PC-3 (cell line): ENCODE measurements around the gene NDC80. TPM values are rescaled to one million over a fixed set of nuclear protein-coding genes. Genes with fewer than 3 reads are reported as not detected.
A peak's percentile ranks its signal among the peaks of the same experiment; 100 is the strongest.
"Not testable (repeated sequence)": the region's sequence is repeated elsewhere in the genome, so short reads cannot be mapped to it uniquely, and the experiment has no call there.

Experiments
- ATAC-seq: fragments of 200-7000 bp; cut with Tn5 transposase; 2 replicates; pipeline ENCODE4 v1.9.1; 2020; ENCODE audit warnings: mild to moderate bottlenecking, moderate library complexity
- BruUV-seq: library from RNA; stranded (reverse); fragments of 400-500 nt; replicated peaks from 2 replicates; lab custom pipeline; 2021; lab: Mats Ljungman, UMichigan
- CTCF ChIA-PET: fragments of 300-600 bp; sonication (Branson Sonifier 250); formaldehyde crosslinking; loops from one replicate; lab custom pipeline; 2022; ENCODE audit warnings: antibody characterized with exemption; lab: Charles Lee
- POLR2A ChIA-PET: fragments of 300-600 bp; sonication (Branson Sonifier 250); formaldehyde crosslinking; loops from one replicate; lab custom pipeline; 2022; ENCODE audit warnings: antibody characterized with exemption; ENCODE audit not compliant: unreplicated experiment; lab: Charles Lee
- DNase-seq: peaks from one replicate; pipeline ENCODE4 v3.0.0-alpha.2; 2015
- H2AFZ ChIP-seq: fragments of 300-600 bp; sonication (generic); 2 replicates; pipeline ENCODE4 v1.6.0; 2016; ENCODE audit warnings: antibody characterized with exemption, low read length
- H3F3A ChIP-seq: fragments of 300-600 bp; sonication (generic); one replicate; pipeline ENCODE4 v1.6.0; 2017; ENCODE audit warnings: antibody characterized with exemption, low read length, control low read depth, mild to moderate bottlenecking; ENCODE audit not compliant: unreplicated experiment
- H3K27ac ChIP-seq: fragments of 300-600 bp; sonication (generic); 2 replicates; pipeline ENCODE4 v1.5.1; 2016; ENCODE audit warnings: mild to moderate bottlenecking, low read length
- H3K27me3 ChIP-seq: fragments of 300-600 bp; sonication (generic); 2 replicates; pipeline ENCODE4 v1.6.1; 2016; ENCODE audit warnings: low read length, mixed read lengths
- H3K36me3 ChIP-seq: fragments of 300-600 bp; sonication (generic); 2 replicates; pipeline ENCODE4 v1.6.1; 2016; ENCODE audit warnings: low read depth, mixed run types, low read length, mixed read lengths
- H3K4me1 ChIP-seq: fragments of 300-600 bp; sonication (generic); 2 replicates; pipeline ENCODE4 v1.5.1; 2016; ENCODE audit warnings: low read length; ENCODE audit not compliant: insufficient read depth
- H3K4me2 ChIP-seq: fragments of 300-600 bp; sonication (generic); 2 replicates; pipeline ENCODE4 v1.6.0; 2016; ENCODE audit warnings: low read length
- H3K4me3 ChIP-seq: fragments of 300-600 bp; sonication (generic); 2 replicates; pipeline ENCODE4 v1.5.1; 2016; ENCODE audit warnings: mild to moderate bottlenecking, low read length, mixed read lengths
- H3K79me2 ChIP-seq: fragments of 300-600 bp; sonication (generic); 2 replicates; pipeline ENCODE4 v1.6.1; 2017; ENCODE audit warnings: low read length, mixed read lengths
- H3K9ac ChIP-seq: fragments of 300-600 bp; sonication (generic); 2 replicates; pipeline ENCODE4 v1.6.0; 2016; ENCODE audit warnings: mild to moderate bottlenecking, low read length
- H3K9me2 ChIP-seq: fragments of 300-600 bp; sonication (generic); replicated peaks from 2 replicates; pipeline ENCODE4 v1.6.1; 2016; ENCODE audit warnings: mixed run types, low read length, mixed read lengths
- H3K9me3 ChIP-seq: fragments of 300-600 bp; sonication (generic); 2 replicates; pipeline ENCODE4 v1.6.1; 2016; ENCODE audit warnings: low read length, mixed read lengths
- H4K20me1 ChIP-seq: fragments of 300-600 bp; sonication (generic); 2 replicates; pipeline ENCODE4 v1.6.1; 2016; ENCODE audit warnings: low read length, mixed read lengths
- EZH2phosphoT487 ChIP-seq: fragments of 300-600 bp; sonication (generic); IDR thresholded peaks from 2 replicates; pipeline ENCODE4 v1.6.1; 2018; ENCODE audit warnings: mild to moderate bottlenecking, antibody characterized with exemption, low read length, borderline replicate concordance
- intact Hi-C: fragments of 100-400 bp; cut with micrococcal nuclease; formaldehyde crosslinking; loops from 2 replicates; pipeline ENCODE4 v1.9.0; 2023
- total RNA-seq: library from RNA; depleted of rRNA; stranded (reverse); fragments of >200 nt; gene quantifications from 2 replicates; pipeline ENCODE4 v1.2.3, GENCODE V29; 2014
- TF ChIP-seq, protein P1 (sequence below): fragments of 300-600 bp; sonication (generic); conservative IDR thresholded peaks from 2 replicates; pipeline ENCODE4 v1.5.1; 2017; ENCODE audit warnings: antibody characterized with exemption, low read depth, mild to moderate bottlenecking, low read length

Gene NDC80
- total RNA-seq, 1 experiment from 2014 or later = 53.4 TPM

GRCh38 chr18:2657788-2658458, 86.6 kb downstream of the NDC80 start:
- H4K20me1 ChIP-seq = peaks cover 37% of the 10 kb centered on the region
- peak; percentile 42 for ATAC-seq
- peak overlapping the region; percentile 78 for H3K27ac ChIP-seq
- peaks cover 71% of the 10 kb centered on the region for H3K79me2 ChIP-seq
- H2AFZ ChIP-seq = no peak overlapping the region
- H3K27me3 ChIP-seq = no peaks in the 10 kb centered on the region
- peak overlapping the region; percentile 87 for H3K4me3 ChIP-seq
- no TSS peak for BruUV-seq
- ChIA-PET CTCF (interaction anchor here (0.6 to 1.2 kb wide), 2 partner anchors 21 to 84 kb away, joined by 3 to 4 read pairs; no protein-coding TSS in a partner anchor), POLR2A (interaction anchor here (0.5 to 1.2 kb wide), 7 partner anchors 25 to 608 kb away, joined by 3 to 9 read pairs (median 5); no protein-coding TSS in a partner anchor)
- peak overlapping the region; percentile 88 for H3K9ac ChIP-seq
- peaks cover 34% of the 10 kb centered on the region for H3K4me1 ChIP-seq
- peaks cover 3% of the 10 kb centered on the region for H3F3A ChIP-seq
- H3K9me2 ChIP-seq = no peaks in the 10 kb centered on the region
- H3K9me3 ChIP-seq = no peaks in the 10 kb centered on the region
- peak; percentile 89 for DNase-seq
- TF ChIP-seq, protein P1, sequence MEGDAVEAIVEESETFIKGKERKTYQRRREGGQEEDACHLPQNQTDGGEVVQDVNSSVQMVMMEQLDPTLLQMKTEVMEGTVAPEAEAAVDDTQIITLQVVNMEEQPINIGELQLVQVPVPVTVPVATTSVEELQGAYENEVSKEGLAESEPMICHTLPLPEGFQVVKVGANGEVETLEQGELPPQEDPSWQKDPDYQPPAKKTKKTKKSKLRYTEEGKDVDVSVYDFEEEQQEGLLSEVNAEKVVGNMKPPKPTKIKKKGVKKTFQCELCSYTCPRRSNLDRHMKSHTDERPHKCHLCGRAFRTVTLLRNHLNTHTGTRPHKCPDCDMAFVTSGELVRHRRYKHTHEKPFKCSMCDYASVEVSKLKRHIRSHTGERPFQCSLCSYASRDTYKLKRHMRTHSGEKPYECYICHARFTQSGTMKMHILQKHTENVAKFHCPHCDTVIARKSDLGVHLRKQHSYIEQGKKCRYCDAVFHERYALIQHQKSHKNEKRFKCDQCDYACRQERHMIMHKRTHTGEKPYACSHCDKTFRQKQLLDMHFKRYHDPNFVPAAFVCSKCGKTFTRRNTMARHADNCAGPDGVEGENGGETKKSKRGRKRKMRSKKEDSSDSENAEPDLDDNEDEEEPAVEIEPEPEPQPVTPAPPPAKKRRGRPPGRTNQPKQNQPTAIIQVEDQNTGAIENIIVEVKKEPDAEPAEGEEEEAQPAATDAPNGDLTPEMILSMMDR = no peak
- 0 out of 2 replicates have a peak, but pooled peaks have one; percentile 25 for TF ChIP-seq EZH2phosphoT487
- peak overlapping the region; percentile 92 for H3K4me2 ChIP-seq
- intact Hi-C loops = loop anchor here (1.0 to 10.0 kb wide), 6 partner anchors 25 to 589 kb away; partner anchors contain the start of genes LPIN2, METTL4, MYL12A and NDC80
- no peaks in the 10 kb centered on the region for H3K36me3 ChIP-seq

- H3K9me3 ChIP-seq, H3K27me3 ChIP-seq, intact Hi-C loops, H3K4me2 ChIP-seq, H3F3A ChIP-seq, H3K9ac ChIP-seq, H2AFZ ChIP-seq, H3K36me3 ChIP-seq, CTCF ChIA-PET, DNase-seq, BruUV-seq, ATAC-seq, H3K9me2 ChIP-seq, POLR2A ChIA-PET, H3K4me3 ChIP-seq, H3K27ac ChIP-seq: not testable (repeated sequence)
- peaks cover 98% of the 10 kb centered on the region for H3K79me2 ChIP-seq
- H4K20me1 ChIP-seq = peaks cover 59% of the 10 kb centered on the region
- peaks cover 19% of the 10 kb centered on the region for H3K4me1 ChIP-seq
These were observed 89.5 kb downstream of the NDC80 start for GRCh38 chr18:2660849-2661248.

DNA sequence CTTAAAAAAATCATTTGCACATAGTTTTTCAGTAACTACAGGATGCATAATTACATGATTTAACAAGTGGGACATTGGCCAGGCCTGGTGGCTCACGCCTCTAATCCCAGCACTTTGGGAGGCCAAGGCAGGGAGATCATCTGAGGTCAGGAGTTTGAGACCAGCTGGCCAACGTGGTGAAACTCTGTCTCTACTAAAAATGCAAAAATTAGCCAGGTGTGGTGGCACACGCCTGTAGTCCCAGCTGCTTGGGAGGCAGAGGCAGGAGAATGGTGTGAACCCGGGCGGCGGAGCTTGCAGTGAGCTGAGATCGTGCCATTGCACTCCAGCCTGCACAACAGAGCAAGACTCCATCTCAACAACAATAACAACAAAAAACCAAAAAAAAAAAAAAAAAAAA, 90.9 kb downstream of the NDC80 start:
- H2AFZ ChIP-seq, POLR2A ChIA-PET, CTCF ChIA-PET: not testable (repeated sequence)

More for the DNA sequence above, 90.9 kb downstream of the NDC80 start:
- Histone ChIP-seq H3K4me1 (peaks cover 19% of the 10 kb centered on the region), H3K36me3 (peaks cover 16% of the 10 kb centered on the region), H3K79me2 (peaks cover 98% of the 10 kb centered on the region), H4K20me1 (peaks cover 48% of the 10 kb centered on the region)
- intact Hi-C loops, DNase-seq, H3K27ac ChIP-seq, BruUV-seq, H3K9me2 ChIP-seq, ATAC-seq, H3K27me3 ChIP-seq, H3K9ac ChIP-seq, H3K4me2 ChIP-seq, H3K9me3 ChIP-seq, H3K4me3 ChIP-seq, H3F3A ChIP-seq: not testable (repeated sequence)
